Neuronal stem cell (in vitro differentiated cells): ENCODE data around the gene CAMTA1.
"Not testable (repeated sequence)": the region's sequence is repeated elsewhere in the genome, so short reads cannot be mapped to it uniquely, and the experiment has no call there.

ENCODE experiments used
- DNase-seq: peaks from one replicate; pipeline ENCODE4 v3.0.0-alpha.2; 2013; ENCODE audit warnings: low spot score
- H2AFZ ChIP-seq: one replicate; pipeline ENCODE4 v1.6.1; 2013; ENCODE audit warnings: mild to moderate bottlenecking, low read length, inconsistent platforms
- H2AK5ac ChIP-seq: 2 replicates; pipeline ENCODE4 v1.6.1; 2013; ENCODE audit warnings: low read depth, mild to moderate bottlenecking, inconsistent platforms, low read length, moderate library complexity, mixed read lengths
- H2BK120ac ChIP-seq: 2 replicates; pipeline ENCODE4 v1.6.1; 2013; ENCODE audit warnings: low read depth, mild to moderate bottlenecking, inconsistent platforms, low read length, moderate library complexity, mixed read lengths
- H2BK12ac ChIP-seq: one replicate; pipeline ENCODE4 v1.6.1; 2013; ENCODE audit warnings: low read length, inconsistent platforms
- H2BK15ac ChIP-seq: 2 replicates; pipeline ENCODE4 v1.6.1; 2013; ENCODE audit warnings: mild to moderate bottlenecking, low read length, inconsistent platforms, mixed read lengths
- H2BK5ac ChIP-seq: one replicate; pipeline ENCODE4 v1.6.1; 2013; ENCODE audit warnings: inconsistent platforms, mild to moderate bottlenecking, low read length, moderate library complexity
- H3K14ac ChIP-seq: one replicate; pipeline ENCODE4 v1.6.1; 2013; ENCODE audit warnings: low read length, inconsistent platforms
- H3K18ac ChIP-seq: 2 replicates; pipeline ENCODE4 v1.6.1; 2013; ENCODE audit warnings: low read length, inconsistent platforms
- H3K23ac ChIP-seq: 2 replicates; pipeline ENCODE4 v1.6.1; 2013; ENCODE audit warnings: low read depth, mild to moderate bottlenecking, mixed read lengths, low read length, inconsistent platforms; ENCODE audit not compliant: poor library complexity
- H3K27ac ChIP-seq: replicated peaks from 3 replicates; pipeline ENCODE4 v1.5.1; 2013; ENCODE audit warnings: low read length, inconsistent platforms
- H3K27me3 ChIP-seq, 3 experiments: 2 replicates each; pipeline ENCODE4 v1.6.1; 2013; ENCODE audit warnings: low read length in 3 of 3, mild to moderate bottlenecking in 2 of 3, inconsistent platforms in 1 of 3, low read depth in 1 of 3, mixed read lengths in 1 of 3, moderate library complexity in 1 of 3; ENCODE audit not compliant: control insufficient read depth in 3 of 3, insufficient read depth in 3 of 3
- H3K36me3 ChIP-seq, 2 donors: replicated peaks in 1 of 2; 2 replicates each; pipeline ENCODE4 v1.6.1; 2013; ENCODE audit warnings: low read length in 2 of 2; ENCODE audit not compliant: control insufficient read depth in 2 of 2, insufficient read depth in 2 of 2
- H3K4ac ChIP-seq: 2 replicates; pipeline ENCODE4 v1.6.1; 2013; ENCODE audit warnings: inconsistent platforms, mild to moderate bottlenecking, low read length, moderate library complexity
- H3K4me1 ChIP-seq, 2 donors: 1 replicate in 1 of 2; 2 replicates in 1 of 2; pipeline ENCODE4 v1.6.1; 2013; ENCODE audit warnings: low read length in 2 of 2, low read depth in 1 of 2; ENCODE audit not compliant: control insufficient read depth in 2 of 2, insufficient read depth in 1 of 2
- H3K4me2 ChIP-seq: one replicate; pipeline ENCODE4 v1.6.1; 2013; ENCODE audit warnings: mild to moderate bottlenecking, low read length, inconsistent platforms; ENCODE audit not compliant: insufficient read depth, poor library complexity, severe bottlenecking
- H3K4me3 ChIP-seq, 2 donors: 2 replicates each; pipeline ENCODE4 v1.5.1; 2013; ENCODE audit warnings: low read length in 2 of 2, mild to moderate bottlenecking in 2 of 2, inconsistent platforms in 1 of 2, moderate library complexity in 1 of 2
- H3K79me1 ChIP-seq: one replicate; pipeline ENCODE4 v1.6.1; 2013; ENCODE audit warnings: low read depth, mild to moderate bottlenecking, inconsistent platforms, low read length, moderate library complexity
- H3K9ac ChIP-seq: one replicate; pipeline ENCODE4 v1.6.1; 2013; ENCODE audit warnings: mild to moderate bottlenecking, low read depth, low read length, inconsistent platforms; ENCODE audit not compliant: poor library complexity
- H3K9me3 ChIP-seq, 2 donors: replicated peaks in 1 of 2; 2 replicates each; pipeline versions ENCODE3 to v1.6.1; 2013; ENCODE audit warnings: low read length in 2 of 2, mild to moderate bottlenecking in 2 of 2, inconsistent platforms in 1 of 2, low read depth in 1 of 2, mixed read lengths in 1 of 2, moderate library complexity in 1 of 2; ENCODE audit not compliant: control insufficient read depth in 2 of 2, insufficient read depth in 1 of 2
- H4K8ac ChIP-seq: one replicate; pipeline ENCODE4 v1.6.1; 2013; ENCODE audit warnings: low read depth, mild to moderate bottlenecking, inconsistent platforms, low read length, moderate library complexity
- H4K91ac ChIP-seq: one replicate; pipeline ENCODE4 v1.6.1; 2013; ENCODE audit warnings: low read length, low read depth, mild to moderate bottlenecking, inconsistent platforms; ENCODE audit not compliant: poor library complexity
- WGBS, 2 donors: extraction: QIAGEN DNeasy Blood & Tissue Kit; methylation state at CpG; one replicate each; pipeline ENCODE4 v1.1.7; 2013; ENCODE audit warnings: missing lambda C conversion rate in 2 of 2, mixed read lengths in 1 of 2; ENCODE audit not compliant: insufficient read length in 2 of 2, insufficient replicate concordance in 1 of 2; ENCODE audit errors: extremely low coverage in 2 of 2; 5-methylcytosine and 5-hydroxymethylcytosine counted together

CAMTA1 gene

DNA sequence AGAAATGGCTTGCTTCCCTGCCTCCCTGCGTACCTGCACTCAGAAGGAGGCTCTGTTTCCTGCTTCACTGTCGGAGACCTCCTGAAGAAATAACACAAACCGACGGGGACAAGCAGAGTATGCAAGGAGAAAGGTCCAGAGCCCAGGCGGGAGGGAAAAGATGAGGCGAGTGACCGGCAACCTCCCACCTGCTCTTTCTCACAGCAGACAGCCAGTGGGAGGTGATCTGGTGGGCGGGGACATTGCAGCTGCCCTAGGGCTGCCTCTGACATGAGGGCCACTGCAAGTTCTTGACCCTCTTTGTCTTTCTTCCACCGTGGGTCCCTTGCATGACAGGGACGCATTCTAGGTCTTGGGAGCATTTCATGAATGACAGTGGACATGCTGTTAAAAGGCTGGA is 368.2 kb downstream of the CAMTA1 start:
- Histone ChIP-seq H2BK12ac (no peak overlapping the region), H2BK5ac (no peak overlapping the region), H3K4me1 (peaks cover 0 to 13% of the 10 kb centered on the region in 2 donors), H2BK120ac (no peak overlapping the region), H4K91ac (no peak overlapping the region), H3K9me3 (no peaks in the 10 kb centered on the region), H3K9ac (peak overlapping the region; percentile 26), H3K14ac (peak overlapping the region; percentile 77), H3K18ac (peak overlapping the region; percentile 33), H3K79me1 (no peaks in the 10 kb centered on the region), H3K4me2 (no peak overlapping the region), H3K27ac (no peak overlapping the region), H2AK5ac (no peak overlapping the region), H3K4ac (no peak overlapping the region), H4K8ac (no peak overlapping the region), H3K36me3 (no peaks in the 10 kb centered on the region), H3K23ac (no peak overlapping the region), H2AFZ (no peak overlapping the region), H2BK15ac (peak overlapping the region; percentile 23), H3K27me3 (peaks cover 0 to 27% (median 0%) of the 10 kb centered on the region in 3 experiments), H3K4me3 (no peak overlapping the region)
- no peak for DNase-seq
- no CpG with 5 or more reads among the region's 10 CpGs for WGBS, 2 donors

DNA sequence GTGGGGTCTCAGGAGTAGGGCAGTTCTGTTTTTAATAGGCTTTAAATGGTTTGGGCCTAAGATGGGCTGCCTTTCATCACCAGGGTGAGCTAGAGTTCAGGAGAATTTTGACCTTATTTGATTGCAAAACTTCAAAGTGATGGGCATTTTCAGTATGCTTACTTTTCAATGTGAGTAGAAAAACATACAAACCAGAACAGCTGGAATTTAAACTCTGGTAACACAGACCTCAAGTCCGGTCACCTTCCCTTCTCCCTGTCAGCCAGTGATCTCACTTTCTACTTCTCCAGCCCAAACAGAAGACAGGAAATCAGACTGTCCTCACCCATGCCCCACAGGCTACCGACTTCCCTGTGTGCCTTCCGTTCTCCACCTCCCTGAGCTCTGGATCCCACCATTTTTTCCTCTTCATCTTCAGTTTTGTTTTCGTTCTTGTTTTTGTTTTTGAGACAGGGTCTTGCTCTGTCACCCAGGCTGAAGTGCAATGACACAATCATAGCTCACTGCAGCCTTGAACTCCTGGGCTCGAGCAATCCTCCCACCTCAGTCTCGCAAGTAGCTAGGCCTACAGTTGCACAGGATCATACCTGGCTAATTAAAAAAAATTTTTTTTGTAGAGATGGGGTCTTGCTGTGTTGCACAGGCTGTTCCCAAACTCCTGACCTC is 374.0 kb downstream of the CAMTA1 start:
- no peaks in the 10 kb centered on the region for H3K4me1 ChIP-seq
- H3K9me3 ChIP-seq: peaks cover 0 to 3% of the 10 kb centered on the region in 2 donors
- H3K79me1 ChIP-seq: no peaks in the 10 kb centered on the region
- no peak overlapping the region for H3K14ac ChIP-seq
- no peak overlapping the region for H2BK5ac ChIP-seq
- H4K8ac ChIP-seq: no peak overlapping the region
- no peak overlapping the region for H3K18ac ChIP-seq
- no peak overlapping the region for H2AK5ac ChIP-seq
- H3K9ac ChIP-seq: no peak overlapping the region
- H3K4me2 ChIP-seq: no peak overlapping the region
- H2AFZ ChIP-seq: no peak overlapping the region
- H3K4me3 ChIP-seq: no peak overlapping the region
- no peak overlapping the region for H3K27ac ChIP-seq
- no CpG with 5 or more reads among the region's 6 CpGs for WGBS, 2 donors
- H2BK15ac ChIP-seq: no peak overlapping the region
- H2BK120ac ChIP-seq: no peak overlapping the region
- no peak overlapping the region for H2BK12ac ChIP-seq
- H3K36me3 ChIP-seq: no peaks in the 10 kb centered on the region
- H4K91ac ChIP-seq: no peak overlapping the region
- H3K4ac ChIP-seq: no peak overlapping the region
- H3K23ac ChIP-seq: no peak overlapping the region
- no peak for DNase-seq
- H3K27me3 ChIP-seq: peaks cover 0 to 1% (median 0%) of the 10 kb centered on the region in 3 experiments

DNA sequence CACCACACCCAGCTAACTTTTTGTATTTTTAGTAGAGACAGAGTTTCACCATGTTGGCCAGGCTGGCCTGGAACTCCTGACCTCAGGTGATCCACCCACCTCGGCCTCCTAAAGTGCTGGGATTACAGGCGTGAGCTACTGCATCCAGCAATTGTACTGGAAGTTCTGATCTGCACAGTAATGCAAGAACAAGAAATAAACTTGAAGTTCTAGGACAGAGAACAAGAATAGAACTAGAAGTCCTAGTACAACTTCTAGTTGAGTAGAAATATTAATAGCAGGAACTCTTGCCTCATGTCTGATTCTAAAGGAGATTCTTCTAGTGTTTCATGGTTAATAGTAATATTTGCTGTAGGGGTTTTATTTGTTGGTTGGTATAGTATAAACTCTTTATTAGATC is 383.3 kb downstream of the CAMTA1 start:
- not testable (repeated sequence) for H3K9ac ChIP-seq, H4K8ac ChIP-seq, H3K9me3 ChIP-seq, H3K14ac ChIP-seq, H3K4me2 ChIP-seq, H2AK5ac ChIP-seq, H2BK5ac ChIP-seq, H3K4me1 ChIP-seq, H3K27me3 ChIP-seq, H3K4ac ChIP-seq, H3K27ac ChIP-seq, H3K36me3 ChIP-seq, H2BK15ac ChIP-seq, H2BK12ac ChIP-seq, DNase-seq, H3K4me3 ChIP-seq, H2AFZ ChIP-seq, H3K18ac ChIP-seq, H2BK120ac ChIP-seq, H3K79me1 ChIP-seq, H3K23ac ChIP-seq, H4K91ac ChIP-seq
- no CpG with 5 or more reads among the region's 2 CpGs for WGBS, 2 donors

DNA sequence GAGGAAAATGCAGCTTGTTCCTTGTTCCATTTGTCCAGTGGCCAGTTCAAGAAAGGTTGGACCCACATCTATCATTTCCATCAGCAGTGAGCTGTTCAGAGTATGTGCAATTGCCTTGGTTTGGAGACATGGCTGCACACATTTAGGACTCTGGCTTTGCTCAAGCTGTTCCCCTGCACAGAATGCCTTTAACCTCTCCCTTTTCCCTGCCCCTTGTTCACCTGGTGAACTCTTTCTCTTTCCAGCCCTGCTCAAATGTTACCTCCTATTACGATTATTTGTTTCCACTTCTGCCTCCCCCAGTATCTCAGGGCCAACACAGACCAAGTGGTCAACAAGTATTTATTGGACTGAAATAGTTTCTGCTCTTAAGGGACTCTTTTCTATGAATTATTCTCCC is 385.9 kb downstream of the CAMTA1 start:
- no peak overlapping the region for H2BK5ac ChIP-seq
- no peaks in the 10 kb centered on the region for H3K4me1 ChIP-seq
- no CpG with 5 or more reads among the region's 1 CpG for WGBS, 2 donors
- no peak overlapping the region for H3K4me2 ChIP-seq
- H3K27ac ChIP-seq: no peak overlapping the region
- H3K18ac ChIP-seq: no peak overlapping the region
- H4K91ac ChIP-seq: no peak overlapping the region
- H3K14ac ChIP-seq: no peak overlapping the region
- no peak for DNase-seq
- H2BK120ac ChIP-seq: no peak overlapping the region
- H3K9me3 ChIP-seq: no peaks in the 10 kb centered on the region
- no peaks in the 10 kb centered on the region for H3K79me1 ChIP-seq
- no peak overlapping the region for H2AK5ac ChIP-seq
- H2BK15ac ChIP-seq: no peak overlapping the region
- no peaks in the 10 kb centered on the region for H3K36me3 ChIP-seq
- no peak overlapping the region for H3K4ac ChIP-seq
- no peak overlapping the region for H2BK12ac ChIP-seq
- no peak overlapping the region for H2AFZ ChIP-seq
- no peak overlapping the region for H3K23ac ChIP-seq
- H3K27me3 ChIP-seq: peaks cover 0 to 6% (median 0%) of the 10 kb centered on the region in 3 experiments
- no peak overlapping the region for H3K9ac ChIP-seq
- H4K8ac ChIP-seq: no peak overlapping the region
- no peak overlapping the region for H3K4me3 ChIP-seq
